Measurements from ENCODE around the gene PLEKHO1. TPM values are rescaled to one million over a fixed set of nuclear protein-coding genes. Genes with fewer than 3 reads are reported as not detected.

Gene PLEKHO1
- total RNA-seq, 2 donors from 2014 or later: 5.4 to 30.8 TPM

DNA sequence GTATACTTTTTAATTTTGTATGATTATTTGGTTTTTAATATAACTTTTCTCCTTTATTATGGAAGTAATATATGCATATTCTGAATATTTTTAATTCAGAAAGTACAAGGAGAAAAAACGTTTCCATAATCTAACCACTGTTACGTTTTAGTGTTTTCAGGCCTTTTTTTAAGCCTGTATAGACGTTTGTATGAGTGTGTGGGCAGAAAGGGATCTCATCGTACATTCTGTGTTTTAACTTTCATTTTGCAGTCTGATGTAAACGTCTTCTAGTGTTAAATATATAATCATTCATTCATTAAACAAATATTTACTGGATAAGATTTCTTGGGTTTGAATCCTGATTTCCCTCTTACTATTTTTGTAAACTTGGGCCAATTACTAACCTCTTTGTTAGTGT lies 38.0 kb upstream of the PLEKHO1 start:
- Histone ChIP-seq H3K36me3 (no peaks in the 10 kb centered on the region), H3K27me3 (no peaks in the 10 kb centered on the region), H3K9ac (ENCODE audit: low read depth in 2 of 2, low read length in 2 of 2) (no peak overlapping the region), H3K4me3 (no peak overlapping the region), H3K27ac (no peak overlapping the region), H3K9me3 (no peaks in the 10 kb centered on the region), H3K4me1 (no peaks in the 10 kb centered on the region)
- DNase-seq: no peak
- intact Hi-C loops (cut with DNase I): no loop called here
- TF ChIP-seq, protein P1, sequence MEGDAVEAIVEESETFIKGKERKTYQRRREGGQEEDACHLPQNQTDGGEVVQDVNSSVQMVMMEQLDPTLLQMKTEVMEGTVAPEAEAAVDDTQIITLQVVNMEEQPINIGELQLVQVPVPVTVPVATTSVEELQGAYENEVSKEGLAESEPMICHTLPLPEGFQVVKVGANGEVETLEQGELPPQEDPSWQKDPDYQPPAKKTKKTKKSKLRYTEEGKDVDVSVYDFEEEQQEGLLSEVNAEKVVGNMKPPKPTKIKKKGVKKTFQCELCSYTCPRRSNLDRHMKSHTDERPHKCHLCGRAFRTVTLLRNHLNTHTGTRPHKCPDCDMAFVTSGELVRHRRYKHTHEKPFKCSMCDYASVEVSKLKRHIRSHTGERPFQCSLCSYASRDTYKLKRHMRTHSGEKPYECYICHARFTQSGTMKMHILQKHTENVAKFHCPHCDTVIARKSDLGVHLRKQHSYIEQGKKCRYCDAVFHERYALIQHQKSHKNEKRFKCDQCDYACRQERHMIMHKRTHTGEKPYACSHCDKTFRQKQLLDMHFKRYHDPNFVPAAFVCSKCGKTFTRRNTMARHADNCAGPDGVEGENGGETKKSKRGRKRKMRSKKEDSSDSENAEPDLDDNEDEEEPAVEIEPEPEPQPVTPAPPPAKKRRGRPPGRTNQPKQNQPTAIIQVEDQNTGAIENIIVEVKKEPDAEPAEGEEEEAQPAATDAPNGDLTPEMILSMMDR (IDR thresholded peaks at IDR 0.05): no peak

DNA sequence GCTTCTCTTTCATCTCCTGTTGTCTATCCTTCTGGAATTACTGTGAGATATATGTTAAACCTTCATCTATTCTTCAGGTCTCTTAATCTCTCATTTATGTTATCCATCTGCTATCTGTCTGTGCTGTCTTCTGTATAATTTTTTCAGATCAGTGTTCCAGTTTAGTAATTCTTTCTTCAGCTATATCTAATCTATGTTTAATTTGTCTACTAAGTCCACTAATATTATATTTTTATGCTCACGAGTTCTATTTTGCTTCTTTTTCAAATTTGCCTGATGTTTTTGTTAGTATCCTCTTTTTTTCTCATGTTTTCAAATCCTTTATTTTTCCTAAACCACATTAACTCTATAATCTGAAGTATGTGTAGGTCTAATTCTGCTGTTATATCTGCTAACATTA lies 34.6 kb upstream of the PLEKHO1 start:
- H3K36me3 ChIP-seq: no peaks in the 10 kb centered on the region
- TF ChIP-seq, protein P1 (IDR thresholded peaks at IDR 0.05): no peak
- DNase-seq: no peak

DNA sequence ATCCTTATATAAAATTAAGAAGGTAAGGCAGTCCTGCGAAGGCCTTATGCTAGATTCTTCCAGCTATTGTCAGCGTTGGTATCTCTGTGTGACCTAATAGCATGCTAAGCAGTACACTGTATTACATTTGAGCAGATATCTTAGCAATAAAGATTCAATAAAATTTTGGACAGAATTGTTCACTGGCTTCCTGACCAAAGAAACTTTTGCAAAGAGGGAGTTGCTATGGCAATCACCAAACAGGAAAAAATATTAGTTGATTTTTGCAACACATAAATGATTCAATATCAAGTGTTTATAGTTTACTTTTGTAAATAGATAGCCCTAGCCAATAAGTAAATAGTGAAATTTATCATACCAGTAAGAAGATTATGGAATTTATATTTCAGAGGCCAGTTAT lies 31.0 kb upstream of the PLEKHO1 start:
- Histone ChIP-seq H3K4me3 (no peak overlapping the region), H3K9ac (ENCODE audit: low read depth in 2 of 2, low read length in 2 of 2) (no peak overlapping the region), H3K4me1 (no peaks in the 10 kb centered on the region), H3K36me3 (no peaks in the 10 kb centered on the region), H3K27me3 (no peaks in the 10 kb centered on the region), H3K9me3 (no peaks in the 10 kb centered on the region), H3K27ac (no peak overlapping the region)
- intact Hi-C loops (cut with DNase I): no loop called here
- DNase-seq: no peak
- TF ChIP-seq, protein P1 (IDR thresholded peaks at IDR 0.05): no peak

More for the DNA sequence above, 34.6 kb upstream of the PLEKHO1 start:
- no peaks in the 10 kb centered on the region for H3K27me3 ChIP-seq
- H3K4me3 ChIP-seq: no peak overlapping the region
- no peak overlapping the region for H3K27ac ChIP-seq
- no peak overlapping the region for H3K9ac ChIP-seq (ENCODE audit: low read depth in 2 of 2, low read length in 2 of 2)
- intact Hi-C loops (cut with DNase I): no loop called here
- H3K9me3 ChIP-seq: no peaks in the 10 kb centered on the region
- no peaks in the 10 kb centered on the region for H3K4me1 ChIP-seq

DNA sequence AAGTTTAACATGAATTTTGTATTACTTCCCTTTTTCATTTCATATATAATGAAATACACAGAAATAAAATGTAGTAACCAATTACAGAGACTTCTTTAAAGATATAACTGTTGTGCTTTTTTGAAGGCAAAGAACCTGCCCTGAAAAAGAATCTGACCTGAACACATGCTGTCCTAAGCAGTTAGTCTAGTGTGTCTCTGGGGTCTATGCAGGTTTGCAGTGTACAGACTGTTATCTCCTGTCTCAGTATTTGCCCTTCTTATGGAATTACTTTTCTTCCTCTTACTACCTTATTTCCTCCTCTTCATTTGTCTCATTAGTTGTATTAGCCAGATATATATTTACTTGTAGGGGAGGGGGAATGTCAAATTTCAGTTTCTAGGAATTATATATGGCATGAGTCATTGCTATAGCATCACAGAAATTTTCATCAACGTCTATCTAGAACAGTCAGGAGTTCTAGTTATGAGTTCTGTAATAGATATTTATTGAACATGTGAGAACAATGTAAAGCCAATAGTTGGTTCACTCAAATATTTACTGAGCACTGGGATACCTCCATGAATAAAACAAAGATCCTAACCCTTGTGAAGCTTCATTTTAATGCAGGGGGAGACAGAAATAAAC lies 28.4 kb upstream of the PLEKHO1 start:
- no peak overlapping the region for H3K9ac ChIP-seq (ENCODE audit: low read depth in 2 of 2, low read length in 2 of 2)
- H3K27me3 ChIP-seq: no peaks in the 10 kb centered on the region
- DNase-seq: no peak
- H3K4me1 ChIP-seq: no peaks in the 10 kb centered on the region
- H3K36me3 ChIP-seq: no peaks in the 10 kb centered on the region
- intact Hi-C loops (cut with DNase I): no loop called here
- no peak overlapping the region for H3K27ac ChIP-seq
- H3K9me3 ChIP-seq: no peaks in the 10 kb centered on the region
- TF ChIP-seq, protein P1 (IDR thresholded peaks at IDR 0.05): no peak
- H3K4me3 ChIP-seq: no peak overlapping the region

DNA sequence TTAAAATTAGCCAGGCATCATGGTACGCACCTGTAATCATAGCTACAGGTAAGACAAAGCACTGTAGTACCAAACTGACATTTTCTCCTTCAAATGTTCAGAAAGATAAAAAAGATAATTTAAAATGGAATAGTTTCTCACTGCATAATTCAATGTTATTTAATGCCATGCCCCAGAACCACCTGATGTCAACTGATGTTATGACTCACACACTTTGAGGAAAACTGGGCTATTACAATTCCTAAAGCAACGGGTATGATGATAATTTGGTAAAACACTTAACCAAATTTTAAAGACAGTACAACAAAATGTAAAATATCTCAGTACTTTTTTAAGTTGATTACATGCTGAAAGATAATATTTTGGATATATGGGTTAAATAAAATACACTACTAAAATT lies 22.9 kb upstream of the PLEKHO1 start:
- H3K27me3 ChIP-seq: no peaks in the 10 kb centered on the region
- H3K9ac ChIP-seq (ENCODE audit: low read depth in 2 of 2, low read length in 2 of 2): no peak overlapping the region
- H3K4me3 ChIP-seq: no peak overlapping the region
- no peak overlapping the region for H3K27ac ChIP-seq
- TF ChIP-seq, protein P1 (IDR thresholded peaks at IDR 0.05): no peak
- no peaks in the 10 kb centered on the region for H3K4me1 ChIP-seq
- no peaks in the 10 kb centered on the region for H3K9me3 ChIP-seq
- DNase-seq: no peak
- intact Hi-C loops (cut with DNase I): no loop called here
- no peaks in the 10 kb centered on the region for H3K36me3 ChIP-seq
